Thoracic aorta (tissue), 2 donors: Measurements from ENCODE around the gene PGLYRP3. TPM values are rescaled to one million over a fixed set of nuclear protein-coding genes. Genes with fewer than 3 reads are reported as not detected.

Source experiments
- ATAC-seq: fragments of 150-250 bp; one replicate; pipeline ENCODE4 v1.8.0; 2017; ENCODE audit warnings: low read depth; ENCODE audit not compliant: insufficient number of reproducible peaks, low FRiP score
- DNase-seq: peaks from one replicate; pipeline ENCODE4 v3.0.0-alpha.2; 2020; ENCODE audit warnings: low spot score
- H3K27ac ChIP-seq, 2 donors: fragments of 200-600 bp; sonication (generic); 1 replicate in 1 of 2; 2 replicates in 1 of 2; pipeline ENCODE4 v1.5.1; 2016; ENCODE audit warnings: mild to moderate bottlenecking in 2 of 2, moderate library complexity in 2 of 2
- H3K27me3 ChIP-seq: fragments of 200-600 bp; sonication (generic); replicated peaks from 2 replicates; pipeline ENCODE4 v1.6.0; 2016; ENCODE audit warnings: mild to moderate bottlenecking; ENCODE audit not compliant: insufficient read depth
- H3K36me3 ChIP-seq: fragments of 200-600 bp; sonication (generic); one replicate; pipeline ENCODE4 v1.5.1; 2016
- H3K4me1 ChIP-seq, 2 donors: fragments of 200-600 bp; sonication (generic); 1 replicate in 1 of 2; 2 replicates in 1 of 2; pipeline versions ENCODE4 v1.5.1 to v1.6.0; 2016; ENCODE audit warnings: low read depth in 2 of 2, mild to moderate bottlenecking in 1 of 2; ENCODE audit not compliant: control insufficient read depth in 1 of 2
- H3K4me3 ChIP-seq: fragments of 200-600 bp; sonication (generic); 2 replicates; pipeline ENCODE4 v1.5.1; 2016; ENCODE audit warnings: mild to moderate bottlenecking
- H3K9me3 ChIP-seq: fragments of 200-600 bp; sonication (generic); 2 replicates; pipeline ENCODE4 v1.5.1; 2016
- total RNA-seq, 2 donors: library from RNA; depleted of rRNA; stranded (reverse); fragments of >200 nt; gene quantifications; one replicate each; pipeline versions ENCODE4 v1.1.0 to v1.2.3, GENCODE V29; 2016
- TF ChIP-seq, protein P1 (sequence below): fragments of 200-600 bp; sonication (generic); IDR thresholded peaks from one replicate; pipeline ENCODE4 v1.5.1; 2019; ENCODE audit warnings: antibody characterized with exemption

Gene PGLYRP3
- total RNA-seq, 2 donors from 2014 or later = not detected

- H3K4me3 ChIP-seq = no peak overlapping the region
- no peaks in the 10 kb centered on the region for H3K36me3 ChIP-seq
- TF ChIP-seq, protein P1, sequence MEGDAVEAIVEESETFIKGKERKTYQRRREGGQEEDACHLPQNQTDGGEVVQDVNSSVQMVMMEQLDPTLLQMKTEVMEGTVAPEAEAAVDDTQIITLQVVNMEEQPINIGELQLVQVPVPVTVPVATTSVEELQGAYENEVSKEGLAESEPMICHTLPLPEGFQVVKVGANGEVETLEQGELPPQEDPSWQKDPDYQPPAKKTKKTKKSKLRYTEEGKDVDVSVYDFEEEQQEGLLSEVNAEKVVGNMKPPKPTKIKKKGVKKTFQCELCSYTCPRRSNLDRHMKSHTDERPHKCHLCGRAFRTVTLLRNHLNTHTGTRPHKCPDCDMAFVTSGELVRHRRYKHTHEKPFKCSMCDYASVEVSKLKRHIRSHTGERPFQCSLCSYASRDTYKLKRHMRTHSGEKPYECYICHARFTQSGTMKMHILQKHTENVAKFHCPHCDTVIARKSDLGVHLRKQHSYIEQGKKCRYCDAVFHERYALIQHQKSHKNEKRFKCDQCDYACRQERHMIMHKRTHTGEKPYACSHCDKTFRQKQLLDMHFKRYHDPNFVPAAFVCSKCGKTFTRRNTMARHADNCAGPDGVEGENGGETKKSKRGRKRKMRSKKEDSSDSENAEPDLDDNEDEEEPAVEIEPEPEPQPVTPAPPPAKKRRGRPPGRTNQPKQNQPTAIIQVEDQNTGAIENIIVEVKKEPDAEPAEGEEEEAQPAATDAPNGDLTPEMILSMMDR = no peak
- ATAC-seq = no peak
- no peak for DNase-seq
- H3K27me3 ChIP-seq = no peaks in the 10 kb centered on the region
- H3K27ac ChIP-seq = no peak overlapping the region
- no peaks in the 10 kb centered on the region for H3K4me1 ChIP-seq
- H3K9me3 ChIP-seq = no peaks in the 10 kb centered on the region
Measured at GRCh38 chr1:153306303-153307220, 6.2 kb downstream of the PGLYRP3 start.

DNA sequence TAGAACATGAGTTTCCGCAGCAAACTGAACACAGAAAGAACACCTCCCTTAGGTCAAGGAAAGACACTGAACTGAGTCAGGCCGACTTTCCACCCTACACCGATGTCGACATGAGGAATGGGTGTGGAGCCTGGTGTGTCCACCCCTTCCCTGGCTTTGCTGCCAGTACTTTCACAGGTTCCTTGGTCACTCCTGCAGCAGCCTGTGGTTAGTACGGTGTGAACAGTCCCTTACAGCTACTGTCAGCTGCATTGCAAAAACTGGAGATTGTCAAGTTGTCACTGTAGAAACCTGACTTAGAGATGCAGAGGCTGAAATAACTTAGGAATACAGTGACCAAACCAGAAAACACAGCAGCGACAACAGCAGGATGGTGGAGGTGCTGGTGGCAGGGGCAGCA, 7.1 kb downstream of the PGLYRP3 start:
- no peak overlapping the region for H3K4me3 ChIP-seq
- TF ChIP-seq, protein P1 = no peak
- no peak overlapping the region for H3K27ac ChIP-seq
- ATAC-seq (no peak), DNase-seq (no peak)
- no peaks in the 10 kb centered on the region for H3K4me1 ChIP-seq
- no peaks in the 10 kb centered on the region for H3K36me3 ChIP-seq
- no peaks in the 10 kb centered on the region for H3K9me3 ChIP-seq
- no peaks in the 10 kb centered on the region for H3K27me3 ChIP-seq

DNA sequence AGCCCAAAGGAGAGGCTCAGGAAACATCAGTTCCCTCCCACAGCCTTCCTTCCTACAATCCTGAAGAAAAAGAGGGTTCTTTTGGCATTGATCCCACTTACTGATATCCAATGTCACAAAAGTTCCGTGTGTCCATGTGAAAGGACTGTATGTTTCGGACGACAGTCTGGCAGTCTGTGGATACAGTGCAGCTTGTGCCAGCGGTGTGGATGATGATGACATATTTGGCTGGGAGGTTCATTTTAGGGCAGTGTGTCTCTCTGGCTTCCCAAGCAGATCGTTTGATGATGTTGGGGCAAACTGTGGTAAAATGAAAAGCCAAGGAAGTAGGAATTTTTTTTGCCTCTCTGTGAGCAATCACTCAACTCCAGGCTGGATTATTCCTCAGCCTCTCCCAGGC, 10.4 kb downstream of the PGLYRP3 start:
- H3K9me3 ChIP-seq = no peaks in the 10 kb centered on the region
- H3K27ac ChIP-seq = no peak overlapping the region
- no peaks in the 10 kb centered on the region for H3K4me1 ChIP-seq
- no peaks in the 10 kb centered on the region for H3K27me3 ChIP-seq
- no peak for DNase-seq
- no peaks in the 10 kb centered on the region for H3K36me3 ChIP-seq
- no peak overlapping the region for H3K4me3 ChIP-seq
- ATAC-seq = no peak
- TF ChIP-seq, protein P1 = no peak

- DNase-seq = no peak
- no peak for ATAC-seq
Measured at GRCh38 chr1:153293851-153294250, 18.9 kb downstream of the PGLYRP3 start.

DNA sequence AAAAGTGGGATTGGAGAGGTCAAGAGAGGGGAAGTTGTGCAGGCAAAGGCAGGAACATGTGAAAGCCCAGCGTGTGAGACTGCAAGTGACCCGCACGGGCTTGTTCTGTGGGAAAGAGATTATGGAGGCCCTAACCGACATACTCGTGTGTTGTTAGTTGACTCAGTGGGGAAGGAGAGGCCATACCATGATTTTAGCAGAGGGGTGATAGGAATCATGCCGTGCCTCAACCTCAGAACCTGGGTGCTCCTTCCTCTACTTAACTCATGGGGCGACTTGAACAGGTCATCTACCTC, 19.3 kb downstream of the PGLYRP3 start:
- ATAC-seq (no peak), DNase-seq (no peak)
- Histone ChIP-seq H3K27me3 (no peaks in the 10 kb centered on the region), H3K36me3 (no peaks in the 10 kb centered on the region), H3K9me3 (no peaks in the 10 kb centered on the region), H3K4me3 (no peak overlapping the region), H3K4me1 (no peaks in the 10 kb centered on the region), H3K27ac (no peak overlapping the region)
- TF ChIP-seq, protein P1 = no peak

More at GRCh38 chr1:153293851-153294250, 18.9 kb downstream of the PGLYRP3 start:
- no peaks in the 10 kb centered on the region for H3K27me3 ChIP-seq
- no peaks in the 10 kb centered on the region for H3K9me3 ChIP-seq
- H3K4me3 ChIP-seq = no peak overlapping the region
- H3K36me3 ChIP-seq = no peaks in the 10 kb centered on the region
- TF ChIP-seq, protein P1 = no peak
- no peaks in the 10 kb centered on the region for H3K4me1 ChIP-seq
- no peak overlapping the region for H3K27ac ChIP-seq
